Measurements from ENCODE around the gene PCGF5.

GRCh38 chr10:91328320-91328984 lies 108.0 kb downstream of the PCGF5 start:
- TF ChIP-seq CTCF (conservative IDR thresholded peaks at IDR 0.05; ENCODE audit: low read depth in 2 of 2) (no peak), POLR2AphosphoS5 (IDR thresholded peaks at IDR 0.05; ENCODE audit: low read depth) (no peak), NANOG (IDR thresholded peaks at IDR 0.05; ENCODE audit: borderline replicate concordance) (no peak), EZH2 (IDR thresholded peaks at IDR 0.05; ENCODE audit: low read depth, unreplicated experiment) (no peak), JUNB (IDR thresholded peaks at IDR 0.05; ENCODE audit: unreplicated experiment) (no peak), EZH2phosphoT487 (IDR thresholded peaks at IDR 0.05; ENCODE audit: unreplicated experiment) (no peak), REST (IDR thresholded peaks at IDR 0.05; ENCODE audit: unreplicated experiment) (no peak), ZNF114 (CRISPR knock-in tag; IDR thresholded peaks at IDR 0.05) (no peak), ETS1 (IDR thresholded peaks at IDR 0.05) (no peak), ZNF462 (CRISPR knock-in tag; IDR thresholded peaks at IDR 0.05) (no peak), CREB1 (CRISPR knock-in tag; IDR thresholded peaks at IDR 0.05; ENCODE audit: low read depth) (no peak), ZNF331 (CRISPR knock-in tag; IDR thresholded peaks at IDR 0.05; ENCODE audit: low read depth) (no peak)

All from GM23338 (cell line).